Chondrocyte (in vitro differentiated cells): ENCODE measurements around the gene BRF1. TPM values are rescaled to one million over a fixed set of nuclear protein-coding genes. Genes with fewer than 3 reads are reported as not detected.

Experiments used
- DNase-seq: peaks from one replicate; pipeline ENCODE4 v3.0.0; 2021; ENCODE audit warnings: mixed read lengths, low spot score
- H3K27ac Mint-ChIP-seq: one replicate; pipeline ENCODE4 v1.8.0; 2021; ENCODE audit warnings: mild to moderate bottlenecking, moderate library complexity, mixed read lengths; ENCODE audit not compliant: unreplicated experiment
- H3K27me3 Mint-ChIP-seq: 2 replicates; pipeline ENCODE4 v1.8.0; 2021; ENCODE audit warnings: low read depth, mixed read lengths
- H3K36me3 Mint-ChIP-seq: 2 replicates; pipeline ENCODE4 v1.8.0; 2021; ENCODE audit warnings: low read depth, mixed read lengths
- H3K4me1 Mint-ChIP-seq: 2 replicates; pipeline ENCODE4 v1.8.0; 2021; ENCODE audit warnings: low read depth, mild to moderate bottlenecking, mixed read lengths
- H3K4me3 Mint-ChIP-seq: one replicate; pipeline ENCODE4 v1.8.0; 2021; ENCODE audit warnings: mild to moderate bottlenecking, moderate library complexity, mixed read lengths; ENCODE audit not compliant: unreplicated experiment
- H3K9me3 Mint-ChIP-seq: 2 replicates; pipeline ENCODE4 v1.8.0; 2021; ENCODE audit warnings: low read depth, mixed read lengths
- CTCF ChIP-seq: fragments of 200-600 bp; sonication (generic); IDR thresholded peaks from 2 replicates; pipeline ENCODE4 v1.5.0; 2021; ENCODE audit warnings: antibody characterized with exemption, mild to moderate bottlenecking, moderate library complexity
- total RNA-seq: library from RNA; stranded (reverse); gene quantifications from 3 replicates; pipeline ENCODE4 v1.2.1, GENCODE V29; 2021

Gene BRF1
- total RNA-seq, 1 donor from 2014 or later = 26.1 TPM

- no peaks in the 10 kb centered on the region for H3K9me3 Mint-ChIP-seq
- no peak for DNase-seq
- no peaks in the 10 kb centered on the region for H3K36me3 Mint-ChIP-seq
- no peak for TF ChIP-seq CTCF
- H3K27me3 Mint-ChIP-seq = no peaks in the 10 kb centered on the region
- peak within 1 kb of the TSS; percentile 17 for H3K27ac Mint-ChIP-seq
- H3K4me3 Mint-ChIP-seq = peak within 1 kb of the TSS; percentile 66
- peaks cover 24% of the 10 kb centered on the region for H3K4me1 Mint-ChIP-seq
These were observed 132.3 kb downstream of the BRF1 start, which contains the start of gene JAG2 for GRCh38 chr14:105168496-105168978. JAG2 (minus strand) TSS chr14:105168776; CDS start chr14:105168420, 356 bp downstream.

GRCh38 chr14:105168093-105168420 lies 132.7 kb downstream of the BRF1 start:
- Mint-ChIP-seq H3K4me3 (peak overlapping the region; percentile 60), H3K9me3 (no peaks in the 10 kb centered on the region), H3K27ac (no peak overlapping the region), H3K4me1 (peaks cover 24% of the 10 kb centered on the region), H3K27me3 (no peaks in the 10 kb centered on the region), H3K36me3 (no peaks in the 10 kb centered on the region)
- DNase-seq = no peak
- TF ChIP-seq CTCF = no peak

GRCh38 chr14:105167303-105168092 lies 133.3 kb downstream of the BRF1 start:
- DNase-seq = no peak
- Mint-ChIP-seq H3K4me1 (peaks cover 24% of the 10 kb centered on the region), H3K36me3 (no peaks in the 10 kb centered on the region), H3K27ac (no peak overlapping the region), H3K4me3 (peak overlapping the region; percentile 60), H3K27me3 (no peaks in the 10 kb centered on the region), H3K9me3 (no peaks in the 10 kb centered on the region)
- TF ChIP-seq CTCF = peak; percentile 54

- Mint-ChIP-seq H3K9me3 (no peaks in the 10 kb centered on the region), H3K36me3 (no peaks in the 10 kb centered on the region), H3K4me3 (peak overlapping the region; percentile 47), H3K27me3 (no peaks in the 10 kb centered on the region), H3K4me1 (peaks cover 24% of the 10 kb centered on the region), H3K27ac (no peak overlapping the region)
- no peak for DNase-seq
- no peak for TF ChIP-seq CTCF
These were observed 134.1 kb downstream of the BRF1 start for GRCh38 chr14:105166571-105167302.

DNA sequence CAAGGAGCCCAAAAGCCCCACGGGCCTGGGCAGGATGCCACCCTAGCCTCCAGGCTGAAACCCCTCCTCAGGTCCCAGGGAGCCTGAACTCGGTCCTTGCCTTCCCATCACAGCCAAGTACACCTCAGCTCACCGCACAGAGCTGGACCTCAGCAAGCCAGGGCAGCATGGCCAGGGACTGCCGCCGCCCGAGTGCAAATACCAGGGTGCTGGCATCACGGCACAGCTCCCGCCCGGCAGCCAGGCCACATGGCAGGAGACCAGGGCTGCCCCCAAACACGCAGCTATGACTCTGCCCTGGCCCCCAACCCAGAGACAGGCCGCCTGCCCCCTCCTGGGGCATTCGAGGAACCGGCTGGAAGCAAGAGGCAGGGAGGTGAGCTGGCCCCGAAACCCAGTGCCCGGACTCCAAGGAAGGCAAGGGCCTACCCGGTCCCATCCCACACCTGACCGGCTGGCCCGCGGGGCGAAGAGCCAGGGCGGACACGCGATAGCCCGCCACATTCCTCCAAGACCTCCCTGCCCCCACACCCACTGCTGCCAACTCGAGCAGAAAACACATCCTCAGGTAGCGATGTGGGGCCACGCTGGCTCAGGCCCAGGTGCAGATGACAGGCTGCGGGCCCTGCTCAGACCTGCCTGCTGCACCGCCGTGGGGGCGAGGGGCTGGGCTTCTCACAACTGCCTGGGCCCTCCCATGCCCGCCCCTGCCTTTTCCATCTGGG lies 134.9 kb downstream of the BRF1 start:
- H3K27ac Mint-ChIP-seq = no peak overlapping the region

More for the DNA sequence above, 134.9 kb downstream of the BRF1 start:
- H3K4me3 Mint-ChIP-seq = no peak overlapping the region
- H3K9me3 Mint-ChIP-seq = no peaks in the 10 kb centered on the region
- no peaks in the 10 kb centered on the region for H3K36me3 Mint-ChIP-seq
- no peak for TF ChIP-seq CTCF
- H3K27me3 Mint-ChIP-seq = no peaks in the 10 kb centered on the region
- H3K4me1 Mint-ChIP-seq = peaks cover 19% of the 10 kb centered on the region
- DNase-seq = no peak
